NT2/D1 (cell line): ENCODE measurements around the gene RAB7A.
A peak's percentile ranks its signal among the peaks of the same experiment; 100 is the strongest.

Source experiments
- DNase-seq: peaks from one replicate; pipeline ENCODE4 v3.0.0-alpha.2; 2011; ENCODE audit warnings: low read depth, low spot score
- H3K27me3 ChIP-seq: 2 replicates; pipeline ENCODE4 v1.6.0; 2011; ENCODE audit warnings: mild to moderate bottlenecking; ENCODE audit not compliant: insufficient read length, insufficient read depth
- H3K36me3 ChIP-seq: 2 replicates; pipeline ENCODE4 v1.6.1; 2011; ENCODE audit warnings: mild to moderate bottlenecking, low read length, mixed read lengths; ENCODE audit not compliant: insufficient read depth, insufficient read length
- H3K4me1 ChIP-seq: 2 replicates; pipeline ENCODE4 v1.5.1; 2011; ENCODE audit not compliant: insufficient read depth, insufficient read length
- H3K4me3 ChIP-seq: 2 replicates; pipeline ENCODE4 v1.5.1; 2011; ENCODE audit warnings: low read depth; ENCODE audit not compliant: insufficient read length
- H3K9ac ChIP-seq: 2 replicates; pipeline ENCODE4 v1.6.0; 2011; ENCODE audit warnings: low read depth; ENCODE audit not compliant: insufficient read length
- H3K9me3 ChIP-seq: 2 replicates; pipeline ENCODE4 v1.5.1; 2011; ENCODE audit warnings: mild to moderate bottlenecking, low read length; ENCODE audit not compliant: insufficient read depth
- SUZ12 ChIP-seq: IDR thresholded peaks from 2 replicates; pipeline ENCODE4 v1.6.1; 2011; ENCODE audit not compliant: insufficient read length, insufficient read depth; ENCODE audit errors: extremely low read depth
- YY1 ChIP-seq: IDR thresholded peaks from 2 replicates; pipeline ENCODE4 v1.6.1; 2011; ENCODE audit not compliant: insufficient read length, insufficient read depth
- ZNF274 ChIP-seq: IDR thresholded peaks from 2 replicates; pipeline ENCODE4 v1.6.1; 2011; ENCODE audit warnings: mild to moderate bottlenecking, low read depth, low read length

The RAB7A gene

DNA sequence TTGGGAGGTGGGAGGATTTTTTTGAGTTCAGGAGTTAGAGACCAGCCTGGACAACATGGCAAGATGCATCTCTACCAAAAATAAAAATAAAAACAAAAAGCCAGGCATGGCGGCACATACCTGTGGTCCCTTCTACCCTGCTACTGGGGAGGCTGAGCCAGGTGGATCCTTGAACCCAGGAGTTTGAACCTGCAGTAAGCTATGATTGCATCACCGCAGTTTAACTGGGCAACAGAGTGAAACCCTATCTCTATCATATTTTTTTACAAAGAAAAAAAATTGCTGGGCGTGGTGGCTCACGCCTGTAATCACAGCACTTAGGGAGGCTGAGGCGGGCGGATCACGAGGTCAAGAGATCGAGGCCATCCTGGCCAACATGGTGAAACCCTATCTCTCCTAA is 39.5 kb upstream of the RAB7A start:
- Histone ChIP-seq H3K36me3 (no peaks in the 10 kb centered on the region), H3K4me3 (no peak overlapping the region), H3K27me3 (no peaks in the 10 kb centered on the region), H3K9me3 (no peaks in the 10 kb centered on the region), H3K9ac (no peak overlapping the region), H3K4me1 (no peaks in the 10 kb centered on the region)
- TF ChIP-seq YY1 (no peak), SUZ12 (no peak), ZNF274 (no peak)
- no peak for DNase-seq

DNA sequence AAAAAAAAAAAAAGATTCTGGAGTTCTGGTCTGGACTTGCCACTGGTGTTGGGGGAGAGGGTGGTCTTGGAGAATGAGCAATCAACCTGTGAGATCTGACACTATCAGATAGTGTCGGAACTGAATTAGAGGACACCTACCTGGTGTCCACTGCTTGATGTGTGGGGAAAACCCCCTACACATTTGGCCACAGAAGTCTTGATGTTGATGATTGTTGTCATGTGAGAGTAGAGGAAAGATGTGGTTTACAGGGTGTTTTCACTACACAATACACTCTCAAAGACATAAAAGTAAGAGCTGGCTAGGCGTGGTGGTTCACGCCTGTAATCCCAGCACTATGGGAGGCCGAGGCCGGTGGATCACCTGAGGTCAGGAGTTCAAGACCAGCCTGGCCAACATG is 36.9 kb upstream of the RAB7A start:
- TF ChIP-seq YY1 (no peak), SUZ12 (no peak), ZNF274 (no peak)
- Histone ChIP-seq H3K4me3 (no peak overlapping the region), H3K27me3 (no peaks in the 10 kb centered on the region), H3K9me3 (no peaks in the 10 kb centered on the region), H3K36me3 (no peaks in the 10 kb centered on the region), H3K9ac (no peak overlapping the region), H3K4me1 (no peaks in the 10 kb centered on the region)
- DNase-seq, result no peak

DNA sequence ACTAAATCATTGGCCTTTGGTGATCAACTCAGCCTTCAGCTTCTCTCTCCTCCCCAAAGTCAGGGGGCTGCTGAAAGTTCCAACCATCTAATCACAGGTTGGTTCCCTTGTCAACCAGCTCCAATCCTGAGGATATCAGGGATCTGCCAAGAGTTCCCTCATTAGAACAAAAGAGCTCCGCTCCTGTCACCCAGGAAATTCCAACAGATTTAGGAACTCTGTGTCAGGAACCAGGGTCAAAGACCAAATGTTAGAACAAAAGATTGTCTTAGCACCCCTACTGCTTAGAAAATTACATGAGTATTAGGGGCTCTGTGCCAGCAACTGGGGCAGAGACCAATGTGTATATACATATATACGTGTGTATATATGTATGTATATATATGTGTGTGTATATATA is 32.3 kb upstream of the RAB7A start:
- H3K36me3 ChIP-seq, result no peaks in the 10 kb centered on the region
- H3K9me3 ChIP-seq, result no peaks in the 10 kb centered on the region
- no peak for DNase-seq
- TF ChIP-seq YY1 (no peak), SUZ12 (no peak), ZNF274 (no peak)
- peaks cover 2% of the 10 kb centered on the region for H3K4me1 ChIP-seq
- peaks cover 2% of the 10 kb centered on the region for H3K27me3 ChIP-seq
- H3K9ac ChIP-seq, result no peak overlapping the region
- no peak overlapping the region for H3K4me3 ChIP-seq

DNA sequence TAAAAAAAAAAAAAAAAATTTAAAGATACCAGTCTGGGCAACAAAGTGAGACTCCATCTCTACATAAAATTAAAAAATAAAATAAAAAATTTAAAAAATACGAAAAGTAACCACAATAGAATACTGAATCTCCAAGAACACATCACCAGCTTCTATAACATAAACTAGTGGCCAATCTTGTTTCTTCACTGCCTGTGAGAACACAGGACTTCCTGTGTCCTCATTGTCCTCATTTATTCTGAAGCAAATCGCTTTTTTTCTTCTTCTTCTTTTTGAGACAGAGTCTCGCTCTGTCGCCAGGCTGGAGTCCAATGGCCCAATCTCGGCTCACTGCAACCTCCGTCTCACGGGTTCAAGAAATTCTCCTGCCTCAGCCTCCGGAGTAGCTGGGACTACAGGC is 28.6 kb upstream of the RAB7A start:
- Histone ChIP-seq H3K9me3 (no peaks in the 10 kb centered on the region), H3K36me3 (no peaks in the 10 kb centered on the region), H3K4me1 (peaks cover 8% of the 10 kb centered on the region), H3K27me3 (peaks cover 2% of the 10 kb centered on the region), H3K9ac (no peak overlapping the region), H3K4me3 (no peak overlapping the region)
- TF ChIP-seq SUZ12 (no peak), ZNF274 (no peak), YY1 (no peak)
- DNase-seq, result no peak

DNA sequence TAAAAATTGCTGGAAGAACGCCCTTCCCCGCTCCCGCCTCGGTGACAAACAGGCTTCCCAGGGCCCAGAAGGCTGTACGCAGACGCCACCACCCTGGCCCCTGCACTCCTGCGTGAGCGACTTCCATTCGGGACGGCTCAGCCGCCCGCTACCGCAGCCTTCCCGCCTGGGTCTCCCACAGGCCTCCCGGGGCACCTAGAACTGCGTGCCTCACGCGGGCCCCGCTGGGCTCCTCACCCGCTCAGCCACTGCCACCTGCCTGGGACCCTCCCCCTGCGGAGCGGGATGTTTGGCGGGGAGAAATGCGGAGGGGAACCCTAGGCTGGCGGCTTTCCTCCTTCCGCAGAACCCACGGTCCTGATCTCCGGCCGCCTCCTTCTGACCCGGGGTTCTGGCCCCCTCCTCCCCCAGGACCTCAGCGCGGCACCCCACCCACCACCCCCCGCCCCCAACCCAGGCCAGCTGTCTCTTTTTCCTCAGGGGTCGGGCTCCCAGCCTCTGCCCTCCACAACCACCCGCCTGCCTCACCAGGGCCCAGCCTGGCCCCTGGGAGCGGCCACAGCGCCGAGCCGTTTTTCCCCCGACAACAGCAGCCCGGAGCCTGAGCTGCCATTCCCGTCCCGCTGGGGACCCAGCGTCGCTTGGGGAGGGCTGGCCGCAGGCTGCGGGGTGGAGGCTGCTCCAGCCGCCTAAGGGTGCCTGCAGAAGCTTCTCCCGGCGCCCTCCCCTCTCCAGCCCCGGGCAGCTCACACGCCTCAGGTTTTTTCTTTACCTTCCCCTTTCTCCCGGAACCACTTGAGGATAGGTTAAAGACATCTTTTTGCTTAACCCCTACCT is 27.6 kb upstream of the RAB7A start:
- no peaks in the 10 kb centered on the region for H3K9me3 ChIP-seq
- peaks cover 8% of the 10 kb centered on the region for H3K4me1 ChIP-seq
- peak overlapping the region; percentile 89 for H3K9ac ChIP-seq
- H3K27me3 ChIP-seq, result peaks cover 2% of the 10 kb centered on the region
- H3K36me3 ChIP-seq, result no peaks in the 10 kb centered on the region
- peak overlapping the region; percentile 60 for H3K4me3 ChIP-seq
- DNase-seq, result no peak
- TF ChIP-seq YY1, result no peak

DNA sequence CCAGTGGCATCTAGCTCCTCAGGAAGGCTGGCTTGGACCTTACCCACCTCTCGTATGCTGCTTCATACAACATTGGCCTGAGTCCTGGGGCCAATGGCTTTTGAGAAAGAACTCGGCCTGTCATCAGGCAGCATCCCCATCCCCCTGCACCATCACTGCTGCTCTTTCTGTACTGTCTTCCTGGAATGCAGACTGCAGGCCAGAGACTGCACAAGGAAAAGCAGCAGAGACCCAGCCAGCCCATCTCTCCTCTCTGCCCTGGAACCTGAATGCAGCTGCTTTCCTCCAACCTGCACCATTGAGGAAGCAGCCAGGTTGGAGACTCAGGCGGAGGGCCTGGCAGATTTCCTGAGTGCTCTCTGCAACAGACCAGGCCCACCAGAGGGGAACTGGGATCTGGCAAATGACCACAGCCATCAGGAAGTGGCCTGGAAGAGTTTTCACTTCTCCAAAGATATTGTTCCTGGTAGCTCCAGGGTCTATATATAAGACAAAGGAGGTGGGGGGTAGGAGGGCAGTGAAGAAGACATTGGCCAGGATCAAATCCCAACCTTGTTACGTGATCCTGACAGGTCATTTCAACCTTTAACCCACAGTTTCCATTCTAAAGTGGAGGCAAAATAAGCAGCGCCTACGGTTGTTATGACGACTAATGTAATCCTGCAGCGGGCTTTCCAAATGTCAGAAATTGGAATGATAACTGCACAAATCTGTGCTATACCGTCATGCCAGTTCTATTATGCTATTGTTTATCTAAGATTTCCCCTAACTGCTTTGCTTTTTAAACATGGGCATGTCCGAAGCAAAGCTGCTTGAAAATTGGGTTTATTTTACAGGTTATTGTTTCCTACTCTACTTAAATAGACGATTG is 24.4 kb upstream of the RAB7A start:
- Histone ChIP-seq H3K36me3 (no peaks in the 10 kb centered on the region), H3K27me3 (peaks cover 2% of the 10 kb centered on the region), H3K9me3 (no peaks in the 10 kb centered on the region), H3K4me1 (peaks cover 8% of the 10 kb centered on the region), H3K4me3 (no peak overlapping the region), H3K9ac (no peak overlapping the region)
- TF ChIP-seq ZNF274 (no peak), SUZ12 (no peak), YY1 (no peak)
- DNase-seq, result no peak

DNA sequence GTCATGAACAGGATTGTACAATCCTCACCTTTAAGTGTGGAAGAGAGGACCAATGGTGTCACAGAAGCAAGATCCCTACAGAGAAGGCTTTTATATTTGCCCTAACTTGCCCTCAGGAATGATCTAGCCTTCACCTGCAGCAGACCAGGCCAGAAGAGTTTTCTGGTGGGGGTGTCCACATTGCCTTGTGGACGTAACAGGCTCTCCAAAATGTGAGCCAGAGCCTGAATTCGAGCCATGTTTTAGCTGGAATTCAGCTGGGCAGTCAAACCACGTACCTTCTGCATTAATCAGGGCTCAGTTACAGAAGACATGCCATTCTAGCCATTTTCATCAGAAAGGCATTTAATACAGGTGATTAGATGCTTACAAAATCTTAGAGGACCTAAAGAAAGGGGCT is 23.6 kb upstream of the RAB7A start:
- H3K9ac ChIP-seq, result no peak overlapping the region
- no peak for DNase-seq
- TF ChIP-seq ZNF274 (no peak), YY1 (no peak), SUZ12 (no peak)
- peaks cover 2% of the 10 kb centered on the region for H3K27me3 ChIP-seq
- no peaks in the 10 kb centered on the region for H3K36me3 ChIP-seq
- no peak overlapping the region for H3K4me3 ChIP-seq
- peaks cover 7% of the 10 kb centered on the region for H3K4me1 ChIP-seq
- no peaks in the 10 kb centered on the region for H3K9me3 ChIP-seq
